Stimulated activated CD4-positive, alpha-beta T cell treated with anti-CD3 and anti-CD28 coated beads, Interleukin-12 subunit alpha, Interleukin-12 subunit beta, amount 100 ng/mL, for 48 hours (primary cell): Measurements from ENCODE around the gene DOCK1.
"Not testable (repeated sequence)": the region's sequence is repeated elsewhere in the genome, so short reads cannot be mapped to it uniquely, and the experiment has no call there.

Experiments used
- DNase-seq, 3 donors: peaks; one replicate each; pipeline ENCODE4 v3.0.0-alpha.2; 2020; ENCODE audit warnings: low read depth in 2 of 3, low spot score in 1 of 3

DOCK1 gene

GRCh38 chr10:126902157-126902556 is 3.1 kb upstream of the DOCK1 start:
- DNase-seq, result no peak

DNA sequence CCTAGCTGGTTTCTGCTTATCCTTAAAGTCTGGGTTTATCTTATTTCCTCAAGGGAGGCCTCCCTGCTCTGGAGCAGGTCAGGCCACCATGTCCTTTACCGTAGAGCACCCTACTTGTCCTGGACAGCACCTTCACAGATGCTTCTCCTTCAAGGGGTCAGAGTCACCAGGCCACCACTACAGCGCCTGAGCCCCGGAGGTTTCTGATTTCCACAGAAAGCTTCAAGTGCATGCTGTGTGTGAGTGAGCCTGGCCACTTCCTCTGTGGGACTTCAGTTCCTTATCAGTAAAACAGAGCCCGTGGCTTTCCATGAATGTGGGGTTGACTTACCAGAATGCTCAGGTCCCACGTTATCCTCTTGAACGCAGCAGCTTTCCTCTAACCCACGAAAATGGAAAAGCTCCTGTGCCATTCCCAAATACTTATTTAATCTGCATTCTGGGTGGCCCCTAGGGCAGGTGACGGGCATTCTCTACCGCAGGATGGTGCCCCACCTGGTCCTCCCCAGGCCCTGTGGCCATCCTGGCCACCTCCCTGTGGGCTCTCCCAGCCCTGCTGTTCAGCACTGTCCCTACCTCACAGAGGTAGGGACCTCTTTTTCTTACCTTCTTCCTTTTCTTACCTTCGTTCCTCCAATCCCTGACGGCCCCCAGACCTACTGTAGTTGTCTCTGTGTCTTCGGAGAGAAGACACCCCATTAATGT is 1.4 kb upstream of the DOCK1 start:
- DNase-seq, result no peak

- no peak for DNase-seq
Measured at GRCh38 chr10:126904516-126904817, 761 bp upstream of the DOCK1 start.

DNA sequence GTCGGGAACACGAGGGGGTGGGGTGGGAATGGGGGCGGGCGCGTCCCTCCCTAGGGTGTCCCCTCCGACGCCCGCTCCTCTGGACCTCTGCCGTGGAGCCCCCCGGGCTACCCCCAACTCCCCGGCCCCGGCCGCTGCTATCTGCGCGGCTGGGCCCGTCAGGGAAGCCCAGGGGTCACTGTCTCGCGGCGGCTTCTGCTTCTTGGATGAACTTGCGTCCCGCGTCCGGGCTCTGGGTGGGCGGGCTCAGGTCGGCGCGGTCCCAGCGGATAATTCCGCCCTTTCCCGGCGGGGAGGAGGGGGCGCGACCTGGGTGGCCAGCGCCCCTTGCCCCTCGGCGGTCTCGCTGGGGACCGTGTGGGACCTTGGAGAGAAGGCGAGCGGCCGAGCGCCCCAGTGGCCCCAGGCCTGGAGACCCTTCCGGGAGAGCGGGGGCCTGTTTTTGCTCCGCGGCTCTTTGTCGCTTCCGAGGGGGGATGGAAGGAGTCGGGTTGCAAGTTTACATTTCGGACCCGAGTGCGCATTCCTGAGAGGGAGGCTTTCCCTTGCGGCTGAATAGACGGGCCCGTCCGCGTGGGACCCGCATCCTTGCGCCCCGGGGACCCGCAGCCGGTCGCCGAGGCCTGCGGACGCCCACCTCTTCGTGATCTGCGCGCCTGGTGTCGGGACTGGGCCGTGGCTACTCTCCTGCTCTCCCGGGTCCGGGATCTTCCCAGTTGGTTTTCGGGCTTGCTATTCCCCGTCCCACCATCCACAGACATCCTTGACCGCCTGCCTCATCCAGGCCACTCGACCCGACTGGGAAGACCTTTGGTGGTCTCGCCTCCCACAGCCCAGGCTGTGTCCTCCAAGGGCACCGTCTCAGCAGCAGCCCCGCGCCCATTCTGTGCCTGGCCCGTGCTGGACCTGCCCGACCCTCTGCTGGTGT is 812 bp downstream of the DOCK1 start:
- no peak for DNase-seq

DNA sequence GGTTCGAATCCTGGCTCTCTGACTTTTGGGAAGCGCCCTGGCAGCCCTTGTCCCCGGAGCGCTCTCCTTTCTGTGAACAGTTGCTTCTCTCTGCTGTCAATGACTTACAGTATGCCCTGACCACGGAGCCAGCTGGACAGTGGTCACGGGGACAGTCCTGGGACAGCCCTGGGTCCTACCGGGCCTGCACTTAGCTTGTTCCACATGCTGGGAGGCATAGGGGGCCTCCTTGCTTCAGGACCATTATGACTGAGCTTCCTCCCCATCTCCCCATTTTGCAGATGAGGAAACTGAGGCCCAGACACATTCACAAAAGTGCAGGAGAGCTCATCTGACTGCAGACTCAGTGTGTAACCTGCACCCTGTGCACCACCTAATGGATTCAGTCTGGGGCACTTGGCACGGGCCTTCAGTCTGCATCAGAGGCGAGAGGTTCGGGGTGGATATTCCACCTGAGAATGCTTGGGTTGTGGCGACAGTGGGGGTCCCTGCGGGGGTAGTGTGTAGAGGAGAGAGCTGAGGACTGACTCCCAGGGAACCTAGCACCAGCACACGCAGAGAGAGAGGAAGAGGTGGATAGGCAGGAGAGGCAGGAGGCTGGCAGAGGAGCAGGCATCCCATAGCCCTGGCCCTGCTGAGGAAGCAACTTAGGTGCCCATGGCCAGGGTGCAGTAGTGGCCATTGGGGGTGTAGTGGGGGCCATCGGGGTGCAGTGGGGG is 1.6 kb downstream of the DOCK1 start:
- DNase-seq, result no peak

- DNase-seq, result no peak
Measured at GRCh38 chr10:126907423-126907970, 2.3 kb downstream of the DOCK1 start.

- no peak for DNase-seq
Measured at GRCh38 chr10:126908225-126908624, 3.0 kb downstream of the DOCK1 start.

- no peak for DNase-seq
Measured at GRCh38 chr10:126908729-126909128, 3.5 kb downstream of the DOCK1 start.

DNA sequence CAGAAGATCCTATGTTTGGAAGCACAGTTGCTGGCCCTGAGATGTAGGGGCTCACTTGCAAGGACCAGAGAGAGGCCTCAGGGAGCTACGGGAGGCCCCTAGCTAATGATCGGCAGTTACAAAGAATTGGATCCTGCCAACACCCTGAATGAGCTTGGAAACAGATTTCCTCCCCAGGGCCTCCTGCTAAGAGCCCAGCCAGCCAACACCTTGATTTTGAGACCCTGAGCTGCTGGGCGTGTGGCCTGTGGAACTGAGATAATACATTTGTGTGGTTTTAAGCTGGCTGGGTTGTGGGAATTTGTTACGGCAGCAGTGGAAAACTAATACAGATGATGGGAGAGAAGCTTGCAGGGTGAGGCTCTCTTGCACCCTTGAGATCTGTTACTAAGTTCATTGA is 3.9 kb downstream of the DOCK1 start:
- no peak for DNase-seq

DNA sequence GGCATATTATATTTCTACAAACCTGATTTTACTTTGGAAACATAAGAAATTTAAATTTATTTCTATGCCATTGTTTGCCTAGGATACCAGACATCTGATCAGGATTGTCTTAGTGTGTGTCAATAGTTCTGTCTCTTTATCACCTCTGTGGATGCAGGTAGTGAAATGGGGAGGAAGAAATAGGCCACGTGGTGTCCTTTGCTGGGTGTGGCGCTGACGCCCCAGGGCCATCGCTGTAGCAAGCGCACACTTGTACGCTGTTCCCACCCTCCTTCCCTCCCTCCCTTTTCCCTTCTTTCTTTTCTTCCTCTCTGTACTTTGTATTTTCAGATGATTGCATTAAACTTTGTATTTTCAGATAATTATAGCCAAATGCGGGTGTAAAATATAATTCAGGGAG is 5.0 kb downstream of the DOCK1 start:
- no peak for DNase-seq

DNA sequence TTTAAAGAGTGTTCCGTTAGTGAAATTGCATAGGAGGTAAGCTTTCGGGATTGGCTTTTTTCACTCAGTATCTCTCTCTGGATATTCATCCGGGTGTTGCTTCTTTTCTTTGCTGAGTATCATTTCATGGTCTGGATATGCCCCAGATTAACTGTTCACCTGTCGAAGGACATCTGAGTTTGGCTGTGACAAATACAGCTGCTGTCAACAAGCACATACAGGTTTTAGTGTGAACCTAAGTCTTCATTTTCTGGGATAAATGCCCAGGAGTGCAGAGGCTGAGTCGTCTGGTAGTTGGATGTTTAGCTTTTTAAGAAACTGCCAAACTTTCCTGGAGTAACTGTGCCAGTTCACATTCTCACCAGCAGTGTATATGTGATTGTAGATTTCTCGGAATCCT is 5.6 kb downstream of the DOCK1 start:
- no peak for DNase-seq

DNA sequence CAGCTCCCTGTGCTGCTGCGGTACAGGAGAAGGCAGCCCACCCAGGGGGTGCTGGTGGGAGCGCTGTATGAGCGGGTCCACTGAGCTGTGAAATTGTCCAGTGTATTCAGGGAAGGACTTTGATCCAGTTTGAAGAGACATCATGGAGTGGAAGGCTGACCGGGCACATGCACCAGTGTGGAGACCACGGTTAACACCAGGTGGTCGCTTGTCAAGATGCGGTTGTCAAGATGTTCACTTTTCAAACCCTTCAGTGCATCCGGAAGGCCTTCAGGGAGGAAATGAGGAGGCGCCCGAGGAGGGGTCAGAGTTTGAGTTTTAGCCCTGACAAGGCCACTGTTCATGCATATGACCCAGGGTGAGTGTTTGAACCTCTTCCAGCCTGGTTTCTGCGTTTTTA is 6.1 kb downstream of the DOCK1 start:
- no peak for DNase-seq

GRCh38 chr10:126913316-126913715 is 8.1 kb downstream of the DOCK1 start:
- DNase-seq, result no peak

DNA sequence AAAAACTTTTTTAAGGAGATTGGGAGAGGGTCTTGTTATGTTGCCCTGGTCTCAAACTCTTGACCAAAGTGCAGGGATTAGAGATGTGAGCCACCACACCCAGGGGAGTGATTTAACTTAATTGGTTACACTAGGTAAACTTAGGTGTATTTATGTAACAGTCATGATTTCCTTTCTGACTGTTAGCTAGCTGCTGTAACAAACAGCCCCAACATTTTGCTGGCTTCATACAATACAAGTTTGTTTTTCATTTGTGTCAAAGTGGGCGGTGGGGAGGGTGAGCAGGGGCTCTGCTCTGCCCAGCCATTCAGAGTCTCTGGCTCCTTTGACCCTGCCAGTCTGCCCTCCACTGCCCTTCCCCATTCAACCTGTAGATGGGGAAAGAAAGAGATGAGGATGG is 9.3 kb downstream of the DOCK1 start:
- DNase-seq, result no peak

DNA sequence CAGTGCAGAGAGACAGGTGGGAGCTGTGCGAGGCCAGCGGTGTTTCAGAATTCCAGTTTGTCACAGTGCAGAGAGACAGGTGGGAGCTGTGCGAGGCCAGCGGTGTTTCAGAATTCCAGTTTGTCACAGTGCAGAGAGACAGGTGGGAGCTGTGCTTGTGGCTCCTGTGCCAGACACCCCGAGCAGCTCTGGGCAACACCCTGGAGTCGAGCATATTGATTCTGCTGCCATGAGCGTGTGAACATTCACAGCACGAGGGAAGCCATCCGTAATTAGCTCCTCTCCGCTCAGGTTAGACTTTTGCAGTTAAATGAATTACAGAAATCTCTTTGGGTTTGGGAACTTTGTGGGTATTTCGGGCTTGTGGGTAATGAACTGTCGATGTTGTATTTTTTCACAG is 11.7 kb downstream of the DOCK1 start:
- not testable (repeated sequence) for DNase-seq

DNA sequence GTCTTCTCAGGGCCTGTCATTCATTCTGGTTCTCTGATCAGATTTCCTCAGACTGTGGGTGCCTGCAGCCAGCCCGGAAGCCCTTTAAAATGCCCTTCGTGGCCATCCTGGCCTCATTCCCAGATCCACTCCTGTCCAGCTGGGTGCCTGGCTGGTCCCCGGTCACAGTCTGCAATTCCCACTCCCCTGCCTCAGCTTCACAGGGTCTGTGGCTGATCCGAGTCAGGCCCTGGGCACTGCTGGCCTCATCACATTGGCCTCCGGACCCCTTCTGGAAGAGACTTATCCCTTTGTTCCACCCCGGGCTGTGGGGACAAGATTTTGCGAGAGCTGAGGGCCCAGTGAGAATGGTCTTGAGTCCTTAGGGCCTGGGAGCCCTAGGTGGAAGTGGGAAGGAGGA is 12.1 kb downstream of the DOCK1 start:
- no peak for DNase-seq

DNA sequence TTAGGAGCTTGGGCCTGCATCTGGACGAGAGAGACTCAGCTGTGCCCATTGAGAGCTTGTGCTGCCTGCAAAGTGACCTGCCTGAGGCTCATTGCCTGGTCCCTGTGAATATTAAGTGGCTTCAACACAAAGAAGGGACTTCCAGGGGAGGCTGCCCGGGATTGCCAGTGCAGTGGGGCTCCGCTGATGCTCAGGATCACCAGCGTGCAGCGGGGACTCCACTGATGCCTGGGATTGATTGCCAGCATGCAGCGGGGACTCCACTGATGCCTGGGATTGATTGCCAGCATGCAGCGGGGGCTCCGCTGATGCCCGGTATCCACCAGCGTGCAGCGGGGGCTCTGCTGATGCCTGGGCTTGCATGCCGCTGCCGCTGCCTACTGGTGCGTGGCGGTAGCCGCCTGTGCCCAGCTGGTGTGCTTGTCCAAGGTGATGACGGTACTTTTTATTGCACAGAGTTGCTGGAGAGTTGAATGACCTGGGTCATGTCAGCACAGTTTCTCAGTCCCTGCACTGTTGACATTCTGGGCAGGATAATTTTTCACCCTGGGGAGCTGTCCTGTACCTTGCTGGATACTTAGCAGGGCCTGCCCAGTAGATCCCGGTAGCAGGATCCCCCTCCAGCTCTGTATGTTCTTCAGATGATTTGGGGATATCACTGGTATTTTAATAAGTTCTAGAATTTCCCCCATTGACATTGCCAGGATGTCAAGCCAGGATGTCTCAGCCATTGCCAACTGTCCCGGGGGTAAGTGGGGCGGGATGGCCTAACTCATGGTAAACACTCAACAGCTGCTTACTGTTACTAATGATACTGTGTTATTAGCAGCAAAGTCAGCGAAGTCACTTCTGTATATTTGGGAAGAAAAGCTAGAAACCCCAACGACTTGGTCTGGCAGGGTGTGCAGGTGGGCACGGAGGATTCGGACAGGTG is 13.0 kb downstream of the DOCK1 start:
- DNase-seq, result no peak

- DNase-seq, result no peak
Measured at GRCh38 chr10:126919426-126919825, 14.2 kb downstream of the DOCK1 start.

DNA sequence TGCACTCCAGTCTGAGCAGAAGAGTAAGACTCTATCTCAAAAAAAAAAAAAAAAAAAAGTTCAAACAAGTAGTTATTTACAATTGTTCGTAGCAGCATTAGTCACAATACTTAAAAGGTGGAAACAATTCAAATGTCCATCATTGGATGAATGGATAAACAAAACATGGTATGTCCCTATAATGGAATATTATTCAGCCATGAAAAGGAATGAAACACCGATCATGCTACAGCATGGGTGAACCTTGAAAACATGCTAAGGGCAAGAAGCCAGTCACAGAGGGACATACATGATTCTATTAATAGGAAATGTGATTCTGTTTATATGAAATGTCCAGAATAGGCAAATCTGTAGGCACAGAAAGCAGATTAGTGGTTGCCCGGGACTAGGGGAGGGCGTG is 15.9 kb downstream of the DOCK1 start:
- DNase-seq, result no peak

DNA sequence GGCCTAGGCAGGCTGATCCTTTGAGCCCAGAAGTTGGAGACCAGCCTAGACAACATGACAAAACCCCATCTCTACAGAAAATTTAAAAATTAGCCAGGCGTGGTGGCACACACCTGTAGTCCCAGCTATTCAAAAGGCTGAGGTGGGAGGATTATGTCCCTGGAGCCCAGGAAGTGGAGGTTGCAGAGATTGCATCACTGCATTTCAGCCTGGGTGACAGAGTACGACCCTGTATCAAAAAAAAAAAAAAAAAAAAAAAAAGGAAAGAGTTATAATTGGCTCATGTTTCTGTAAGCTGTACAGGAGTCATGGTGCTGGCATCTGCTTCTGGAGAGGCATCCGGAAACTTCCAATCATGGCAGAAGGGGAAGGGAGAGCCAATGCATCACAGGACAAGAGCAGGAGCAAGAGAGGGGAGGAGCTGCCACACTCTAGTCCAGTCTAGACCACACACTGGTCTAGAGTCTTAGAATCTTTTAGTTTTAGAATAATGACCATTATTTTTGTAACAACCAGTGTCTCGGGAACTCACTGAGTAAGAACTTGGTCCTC is 16.8 kb downstream of the DOCK1 start:
- no peak for DNase-seq
